Umbilical cord (tissue), 2 donors: ENCODE results near the gene OSBPL8. TPM values are rescaled to one million over a fixed set of nuclear protein-coding genes. Genes with fewer than 3 reads are reported as not detected.

Experiments used
- DNase-seq: peaks from one replicate; pipeline ENCODE4 v3.0.0-alpha.2; 2015; ENCODE audit warnings: low spot score
- total RNA-seq: library from RNA; depleted of rRNA; stranded (reverse); fragments of >200 nt; gene quantifications from one replicate; pipeline ENCODE4 v1.2.3, GENCODE V29; 2014; ENCODE audit warnings: low replicate concordance; ENCODE audit not compliant: insufficient read depth

The OSBPL8 gene
- total RNA-seq, 1 donor from 2014 or later, result 63.8 TPM

DNA sequence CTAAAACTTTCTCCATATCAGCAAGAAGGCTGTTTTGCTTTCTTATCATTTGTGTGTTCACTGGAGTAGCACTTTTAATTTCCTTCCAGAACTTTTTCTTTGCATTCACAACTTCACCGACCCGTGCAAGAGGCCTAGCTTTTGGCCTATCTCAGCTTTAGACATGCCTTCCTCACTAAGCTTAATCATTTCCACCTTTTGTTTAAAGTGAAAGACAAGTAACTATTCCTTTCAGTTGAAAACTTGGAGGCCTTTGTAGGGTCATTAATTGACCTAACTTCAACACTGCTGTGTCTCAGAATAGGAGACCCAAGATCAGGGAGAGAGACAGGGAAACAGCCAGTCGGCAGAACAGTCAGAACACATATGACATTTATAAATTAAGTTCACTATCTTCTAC is 250.7 kb downstream of the OSBPL8 start:
- no peak for DNase-seq

GRCh38 chr12:76307083-76307482 is 252.5 kb downstream of the OSBPL8 start:
- no peak for DNase-seq

GRCh38 chr12:76303989-76304460 is 255.5 kb downstream of the OSBPL8 start:
- DNase-seq, result no peak

GRCh38 chr12:76303365-76303764 is 256.2 kb downstream of the OSBPL8 start:
- DNase-seq, result no peak

Other genes with a start within 250 kb of the OSBPL8 start
- 31.8 TPM for gene BBS10, start 211.4 kb downstream of the OSBPL8 start, total RNA-seq
- 105 TPM for gene ZDHHC17, start 204.3 kb upstream of the OSBPL8 start, total RNA-seq